Embryonic facial prominence (tissue), 1 donor: ENCODE results near the gene GNG14.
"Not testable (repeated sequence)": the region's sequence is repeated elsewhere in the genome, so short reads cannot be mapped to it uniquely, and the experiment has no call there.

Experiments used
- DNase-seq: peaks from one replicate; pipeline ENCODE4 v3.0.0-alpha.2; 2016; ENCODE audit errors: extremely low spot score

Gene GNG14

DNA sequence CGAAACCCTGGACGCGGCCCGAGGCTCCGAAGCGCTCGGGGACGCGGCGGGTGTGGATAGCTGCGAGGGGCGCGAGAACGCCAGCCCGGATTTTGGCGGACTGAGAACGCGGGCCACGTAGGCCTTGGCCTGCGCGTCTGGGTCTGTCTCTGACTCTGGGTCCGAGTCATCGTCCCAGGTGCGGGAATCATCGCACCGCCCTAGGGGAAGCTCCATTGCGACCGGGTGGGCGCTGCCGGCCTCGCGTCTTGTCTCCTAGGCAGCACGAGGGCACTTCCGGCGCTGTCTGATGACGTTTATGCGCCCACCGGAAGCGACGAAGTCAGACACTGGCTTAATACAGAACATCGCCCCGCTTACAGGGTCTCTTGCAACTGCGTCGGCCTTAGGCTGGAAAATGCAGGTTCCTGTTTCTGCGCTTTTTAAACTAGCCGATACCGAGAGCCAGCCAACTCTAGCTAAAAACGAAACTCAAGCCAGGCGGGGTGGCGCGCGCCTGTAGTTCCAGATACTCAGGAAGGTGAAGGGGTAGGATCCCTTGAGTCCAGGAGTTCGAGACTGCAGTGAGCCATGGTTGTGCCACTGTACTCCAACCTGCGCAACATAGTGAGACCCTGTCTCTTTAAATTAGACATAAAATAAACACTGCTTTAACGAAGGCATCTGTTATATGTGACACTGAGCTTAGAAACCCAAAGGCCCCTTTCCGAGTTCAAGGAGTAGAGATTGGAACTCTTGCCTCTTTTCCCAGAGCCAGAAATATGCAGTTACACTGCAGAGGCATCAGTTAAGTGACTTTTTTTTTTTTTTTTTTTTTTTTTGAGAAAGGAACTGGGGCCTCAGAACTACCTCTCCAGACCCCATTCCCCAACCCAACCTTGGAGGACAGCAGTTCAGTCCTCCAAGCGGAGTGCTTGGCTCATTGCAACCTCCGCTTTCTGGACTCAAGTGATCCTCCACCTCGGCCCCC is 8.9 kb downstream of the GNG14 start, which contains the start of gene FBXW9:
Gene FBXW9 (minus strand): TSS at position 266 of the 970 bp plus-strand sequence. CDS start 50 bp downstream, at position 216.
- peak; percentile 87 for DNase-seq

DNA sequence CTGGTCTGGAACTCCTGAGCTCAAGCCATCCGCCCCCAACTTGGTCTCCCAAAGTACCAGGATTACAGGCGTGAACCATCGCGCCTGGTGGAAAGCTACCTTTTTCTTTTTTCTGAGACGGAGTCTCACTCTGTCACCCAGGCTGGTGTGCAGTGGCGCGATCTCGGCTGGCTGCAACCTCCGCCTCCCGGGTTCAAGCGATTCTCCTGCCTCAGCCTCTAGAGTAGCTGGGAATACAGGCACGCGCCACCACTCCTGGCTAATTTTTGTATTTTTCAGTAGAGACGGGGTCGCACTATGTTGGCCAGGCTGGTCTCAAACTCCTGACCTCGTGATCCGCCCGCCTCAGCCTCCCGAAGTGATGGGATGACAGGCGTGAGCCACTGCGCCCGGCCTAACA is 9.6 kb downstream of the GNG14 start:
- DNase-seq, result not testable (repeated sequence)

- DNase-seq, result no peak
Observed at GRCh38 chr19:12698138-12698537, 10.3 kb downstream of the GNG14 start.

DNA sequence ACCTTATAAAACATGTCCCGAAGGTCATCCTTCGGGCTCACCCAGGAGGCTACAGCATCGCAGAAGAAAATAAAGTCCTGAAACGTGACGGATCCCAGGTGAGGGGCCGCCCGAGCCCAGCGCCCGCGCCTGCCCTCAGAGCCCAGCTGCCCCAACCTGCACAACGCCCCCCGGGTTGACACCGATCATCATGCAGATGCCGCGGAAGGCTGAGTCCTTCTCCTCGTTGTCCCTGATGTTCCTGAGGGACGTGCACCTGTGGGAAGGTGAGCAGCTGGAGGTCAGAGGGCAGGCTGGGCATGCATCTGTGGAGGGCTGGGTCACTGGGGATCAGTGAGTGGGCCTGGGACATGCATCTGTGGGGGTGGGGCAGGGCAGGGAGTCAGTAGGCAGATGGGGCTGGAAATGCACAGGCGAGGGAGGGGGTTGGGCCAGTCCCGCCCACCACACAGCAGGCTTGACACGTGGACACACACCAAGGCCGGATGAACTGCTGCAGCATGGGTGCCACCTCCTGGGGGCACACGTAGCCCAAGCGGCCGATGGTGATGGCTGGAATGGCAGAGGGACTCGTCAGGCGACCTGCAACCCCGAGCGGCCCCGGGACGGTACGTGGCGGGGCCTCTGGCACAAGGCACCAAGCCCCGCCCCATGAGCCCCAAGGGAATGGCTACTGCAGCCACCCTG is 13.9 kb downstream of the GNG14 start:
- no peak for DNase-seq

GRCh38 chr19:12703046-12703445 is 15.2 kb downstream of the GNG14 start:
- DNase-seq, result no peak

- no peak for DNase-seq
Observed at GRCh38 chr19:12705169-12705568, 17.4 kb downstream of the GNG14 start.

GRCh38 chr19:12705654-12706331 is 18.0 kb downstream of the GNG14 start:
- no peak for DNase-seq

GRCh38 chr19:12706332-12706718 is 18.5 kb downstream of the GNG14 start:
- no peak for DNase-seq

DNA sequence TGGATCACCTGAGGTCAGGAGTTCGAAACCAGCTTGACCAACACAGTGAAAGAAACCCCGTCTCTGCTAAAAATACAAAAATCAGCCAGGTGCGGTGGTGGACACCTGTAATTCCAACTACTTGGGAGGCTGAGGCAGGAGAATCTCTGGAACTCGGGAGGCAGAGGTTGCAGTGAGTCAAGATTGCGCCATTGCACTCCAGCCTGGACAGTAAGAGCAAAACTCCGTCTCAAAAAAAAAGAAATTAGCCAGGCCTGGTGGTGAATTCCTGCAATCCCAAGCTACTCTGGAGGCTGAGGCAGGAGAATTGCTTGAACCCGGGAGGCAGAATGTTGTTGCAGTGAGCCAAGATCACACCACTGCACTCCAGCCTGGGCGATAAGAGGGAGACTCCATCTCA is 20.8 kb downstream of the GNG14 start:
- DNase-seq, result no peak

DNA sequence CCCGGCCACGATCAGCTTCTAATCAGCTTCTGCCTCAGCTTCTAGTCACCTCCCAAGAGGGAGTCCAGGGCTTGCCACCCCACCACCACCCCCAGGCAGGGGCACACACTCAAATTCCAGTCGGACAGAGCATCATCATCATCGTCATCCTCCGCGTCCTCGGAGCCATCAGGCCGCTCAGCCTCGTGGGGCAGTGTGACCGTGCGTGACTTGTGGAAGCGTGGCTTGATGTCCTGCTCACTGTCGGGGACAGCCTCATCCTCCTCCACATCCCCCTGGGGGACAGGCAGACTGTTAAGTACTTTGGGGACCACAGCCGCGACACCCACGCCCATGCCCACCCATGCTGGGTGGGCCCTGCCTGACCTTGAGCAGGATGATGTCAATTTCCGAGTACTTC is 23.4 kb downstream of the GNG14 start:
- no peak for DNase-seq

GRCh38 chr19:12712077-12712476 is 24.3 kb downstream of the GNG14 start:
- not testable (repeated sequence) for DNase-seq

- not testable (repeated sequence) for DNase-seq
Observed at GRCh38 chr19:12713304-12713703, 25.5 kb downstream of the GNG14 start.

- DNase-seq, result no peak
Observed at GRCh38 chr19:12715102-12715501, 27.3 kb downstream of the GNG14 start.

- no peak for DNase-seq
Observed at GRCh38 chr19:12715929-12716328, 28.1 kb downstream of the GNG14 start.

- no peak for DNase-seq
Observed at GRCh38 chr19:12720296-12720695, 32.5 kb downstream of the GNG14 start.

DNA sequence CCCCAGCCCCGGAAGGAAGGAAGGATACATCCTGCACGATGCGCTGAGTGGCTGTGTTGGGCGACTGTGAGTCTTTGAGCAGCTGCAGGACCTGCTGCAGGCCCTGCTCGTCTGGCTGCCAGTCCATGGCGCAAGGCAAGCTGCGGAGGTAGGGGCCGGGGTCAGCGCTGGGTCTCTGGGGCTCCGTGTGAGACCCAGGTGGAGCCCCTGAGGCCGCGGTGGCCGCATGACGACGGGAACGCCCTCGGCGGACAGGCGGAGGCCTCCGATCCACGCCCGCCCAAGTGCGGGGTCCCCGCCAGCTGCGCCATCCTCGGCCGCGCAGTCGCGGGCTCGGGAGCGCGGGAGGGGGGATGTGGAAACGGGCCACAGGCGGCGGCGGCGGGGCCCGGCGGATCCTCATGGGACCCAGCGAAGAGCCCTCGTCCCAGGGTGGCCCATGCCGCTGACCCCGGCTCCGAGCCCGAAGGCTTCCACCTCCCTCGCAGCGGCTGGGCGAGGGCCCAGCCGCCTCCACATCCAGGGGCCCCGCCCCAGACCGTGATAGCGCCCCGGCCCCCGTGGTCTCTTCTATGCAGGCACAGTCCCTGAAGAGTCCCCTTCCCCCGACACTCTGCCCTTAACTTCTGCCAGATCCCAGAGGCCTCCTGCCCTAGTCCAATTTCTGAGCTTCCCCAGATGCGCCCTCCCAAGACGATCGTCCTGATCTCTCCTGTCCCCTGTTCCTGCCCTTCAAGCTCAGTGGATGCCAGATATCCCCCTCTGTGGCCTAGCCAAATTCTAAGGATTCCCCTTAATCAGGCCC is 33.3 kb downstream of the GNG14 start:
- DNase-seq, result no peak

- DNase-seq, result peak; percentile 66
Observed at GRCh38 chr19:12721656-12722565, 34.1 kb downstream of the GNG14 start.

DNA sequence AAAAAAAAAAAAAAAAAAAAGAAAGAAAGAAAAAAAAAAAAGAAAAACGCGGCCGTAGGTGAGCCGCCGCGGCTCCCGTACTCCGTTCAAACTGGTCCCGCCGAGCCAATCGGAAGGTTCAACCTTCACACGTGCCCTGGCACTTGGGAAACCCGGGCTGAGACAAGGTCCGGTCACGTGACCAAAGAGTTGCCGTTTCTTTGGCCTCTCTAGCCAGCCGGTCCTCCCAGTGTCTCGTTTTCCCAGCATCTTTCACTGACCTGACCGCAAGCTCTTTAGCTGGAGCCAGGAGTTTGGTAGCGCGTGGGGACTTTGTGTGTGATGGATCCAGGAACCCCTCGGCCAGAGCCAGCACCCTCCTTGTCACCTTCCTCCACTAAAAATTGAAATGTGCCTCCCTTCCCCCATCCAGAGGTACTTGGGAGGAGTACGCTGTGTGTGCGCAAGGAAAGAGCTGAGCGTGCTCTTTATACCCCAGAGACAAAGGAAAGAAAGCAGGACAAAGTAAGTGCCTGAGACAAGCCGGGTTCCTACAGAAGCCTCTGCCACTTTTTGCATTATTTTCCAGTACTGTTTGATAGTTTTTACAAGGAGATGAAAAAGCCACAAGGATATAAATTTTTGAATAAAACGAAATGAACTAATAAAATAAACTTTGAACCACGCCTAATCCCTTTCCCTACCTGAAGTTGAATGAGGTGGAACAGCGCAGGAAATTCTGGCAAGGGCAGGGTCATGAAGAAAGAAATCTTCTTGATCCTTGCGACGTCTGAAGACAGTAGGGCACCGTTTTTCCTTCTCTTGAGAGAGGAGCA is 35.0 kb downstream of the GNG14 start:
- DNase-seq, result peak; percentile 97

GRCh38 chr19:12723381-12723640 is 35.5 kb downstream of the GNG14 start:
- DNase-seq, result no peak
